ENCODE results near the gene DDX42. TPM values are rescaled to one million over a fixed set of nuclear protein-coding genes. Genes with fewer than 3 reads are reported as not detected.

The DDX42 gene
- total RNA-seq, 5 donors from 2014 or later (not counting 1 experiment from before 2014, with no cell fraction given), result 110 to 141 (median 123) TPM

DNA sequence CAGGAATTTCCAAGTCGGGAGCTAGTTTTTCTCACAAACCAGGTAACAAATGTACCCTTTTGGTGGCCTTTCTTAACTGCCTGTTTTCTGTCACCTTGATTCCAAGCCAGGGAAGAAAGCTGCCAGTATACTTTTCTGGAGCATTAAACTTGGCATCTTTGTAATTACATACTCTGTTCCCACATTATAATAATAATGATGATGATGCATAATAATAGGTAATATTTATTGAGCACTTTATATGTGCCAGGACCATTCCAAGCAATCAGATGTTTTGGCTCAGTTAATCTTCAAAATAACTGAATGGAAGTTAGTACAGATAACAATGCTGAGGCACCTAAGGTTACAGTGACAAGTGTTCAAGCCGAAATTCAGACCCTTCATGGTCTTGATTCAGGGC, 42.2 kb downstream of the DDX42 start:
- peaks cover 0 to 5% of the 10 kb centered on the region in 2 experiments for H3K4me1 ChIP-seq (ENCODE audit: control insufficient read depth in 1 of 2, extremely low read depth in 1 of 2, insufficient read depth in 2 of 2, low read length in 2 of 2)
- H3K27me3 Mint-ChIP-seq, result no peaks in the 10 kb centered on the region
- H3K4me3 ChIP-seq (ENCODE audit: control insufficient read depth in 1 of 2, extremely low read depth in 1 of 2, low read length in 1 of 2), result no peak overlapping the region
- no peak for ATAC-seq (replicated peaks in 1 of 4)
- H3K36me3 ChIP-seq (ENCODE audit: control insufficient read depth in 2 of 2, extremely low read depth in 1 of 2, insufficient read depth in 1 of 2, low read length in 1 of 2), result peaks cover 13 to 95% of the 10 kb centered on the region in 2 donors
- H3K4me3 Mint-ChIP-seq, result no peak overlapping the region
- H3K9me3 ChIP-seq, result no peaks in the 10 kb centered on the region
- DNase-seq, result no peak
- H3K9me3 Mint-ChIP-seq, result no peaks in the 10 kb centered on the region
- ChIA-PET CTCF (interaction anchor here in 1 of 2 donors (0.9 kb wide), 1 partner anchor 12 kb away, joined by 3 read pairs; no protein-coding TSS in a partner anchor), POLR2A (interaction anchor here in 1 of 2 donors (0.6 kb wide), 1 partner anchor 329 kb away, joined by 3 read pairs; no protein-coding TSS in a partner anchor)
- no peaks in the 10 kb centered on the region for H3K27me3 ChIP-seq (replicated peaks in 1 of 2; ENCODE audit: control insufficient read depth in 2 of 2, extremely low read depth in 1 of 2, insufficient read depth in 2 of 2, low read length in 1 of 2)
- peaks cover 4 to 16% (median 6%) of the 10 kb centered on the region in 3 donors for H3K4me1 Mint-ChIP-seq
- H3K36me3 Mint-ChIP-seq, result peaks cover 72% of the 10 kb centered on the region
- peak overlapping the region in 1 of 2 donors; percentile 11 for H3K27ac Mint-ChIP-seq
- peak overlapping the region; percentile 10 for H3K27ac ChIP-seq (ENCODE audit: low read length)
- WGBS (ENCODE audit: insufficient coverage), result 89% methylated on average over 1 of the region's 2 CpGs

DNA sequence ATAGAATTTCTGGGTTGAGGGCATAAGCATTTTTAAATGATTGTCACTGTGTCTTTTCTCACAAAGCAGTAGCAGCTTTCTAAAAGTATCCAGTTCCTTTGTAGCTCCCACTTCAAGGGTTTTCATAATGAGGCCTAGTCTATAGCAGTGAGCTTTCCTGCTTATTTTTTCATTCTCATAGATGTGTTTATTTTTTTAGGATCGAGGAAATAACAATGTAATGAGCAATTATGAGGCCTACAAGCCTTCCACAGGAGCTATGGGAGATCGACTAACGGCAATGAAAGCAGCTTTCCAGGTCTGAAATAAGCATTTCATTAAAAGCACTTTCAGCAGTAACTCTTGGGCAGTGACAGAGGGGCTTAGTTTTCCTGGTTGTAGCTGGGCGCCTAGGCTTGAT, 42.7 kb downstream of the DDX42 start:
- POLR2A ChIA-PET, result interaction anchor here in 1 of 2 donors (0.6 kb wide), 1 partner anchor 329 kb away, joined by 3 read pairs; no protein-coding TSS in a partner anchor
- Histone ChIP-seq H3K36me3 (ENCODE audit: control insufficient read depth in 2 of 2, extremely low read depth in 1 of 2, insufficient read depth in 1 of 2, low read length in 1 of 2) (peaks cover 13 to 95% of the 10 kb centered on the region in 2 donors), H3K27me3 (replicated peaks in 1 of 2; ENCODE audit: control insufficient read depth in 2 of 2, extremely low read depth in 1 of 2, insufficient read depth in 2 of 2, low read length in 1 of 2) (no peaks in the 10 kb centered on the region), H3K4me1 (ENCODE audit: control insufficient read depth in 1 of 2, extremely low read depth in 1 of 2, insufficient read depth in 2 of 2, low read length in 2 of 2) (peaks cover 0 to 7% of the 10 kb centered on the region in 2 experiments), H3K4me3 (ENCODE audit: control insufficient read depth in 1 of 2, extremely low read depth in 1 of 2, low read length in 1 of 2) (no peak overlapping the region), H3K9me3 (no peaks in the 10 kb centered on the region), H3K27ac (ENCODE audit: low read length) (peak overlapping the region; percentile 3)
- Mint-ChIP-seq H3K36me3 (peaks cover 70% of the 10 kb centered on the region), H3K9me3 (no peaks in the 10 kb centered on the region), H3K4me1 (peaks cover 5 to 18% (median 7%) of the 10 kb centered on the region in 3 donors), H3K27me3 (no peaks in the 10 kb centered on the region), H3K4me3 (no peak overlapping the region), H3K27ac (peak overlapping the region in 1 of 2 donors; percentile 34)
- DNase-seq (no peak), ATAC-seq (replicated peaks in 1 of 4) (no peak)
- CTCF ChIA-PET, result interaction anchor here in 1 of 2 donors (0.9 kb wide), 1 partner anchor 12 kb away, joined by 3 read pairs; no protein-coding TSS in a partner anchor
- 100% methylated on average over 1 of the region's 4 CpGs for WGBS (ENCODE audit: insufficient coverage)

DNA sequence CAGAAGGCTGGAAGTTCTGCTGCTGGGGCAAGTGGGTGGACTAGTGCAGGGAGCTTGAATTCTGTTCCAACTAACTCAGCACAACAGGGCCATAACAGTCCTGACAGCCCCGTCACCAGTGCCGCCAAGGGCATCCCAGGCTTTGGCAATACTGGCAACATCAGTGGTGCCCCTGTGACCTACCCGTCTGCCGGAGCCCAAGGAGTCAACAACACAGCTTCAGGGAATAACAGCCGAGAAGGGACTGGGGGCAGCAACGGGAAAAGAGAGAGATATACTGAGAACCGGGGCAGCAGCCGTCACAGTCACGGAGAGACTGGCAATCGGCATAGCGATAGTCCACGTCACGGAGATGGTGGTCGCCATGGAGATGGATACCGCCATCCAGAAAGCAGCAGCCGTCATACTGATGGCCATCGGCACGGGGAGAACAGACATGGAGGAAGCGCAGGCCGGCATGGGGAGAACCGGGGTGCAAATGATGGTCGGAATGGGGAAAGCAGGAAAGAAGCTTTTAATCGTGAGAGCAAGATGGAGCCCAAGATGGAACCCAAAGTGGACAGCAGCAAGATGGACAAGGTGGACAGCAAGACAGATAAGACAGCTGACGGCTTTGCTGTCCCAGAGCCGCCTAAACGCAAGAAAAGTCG, 43.9 kb downstream of the DDX42 start:
- H3K36me3 ChIP-seq (ENCODE audit: control insufficient read depth in 2 of 2, extremely low read depth in 1 of 2, insufficient read depth in 1 of 2, low read length in 1 of 2), result peaks cover 15 to 96% of the 10 kb centered on the region in 2 donors

GRCh38 chr17:63819131-63819530, 45.2 kb downstream of the DDX42 start:
- ATAC-seq (replicated peaks in 1 of 4) (no peak), DNase-seq (no peak)
- no peak overlapping the region for H3K27ac ChIP-seq (ENCODE audit: low read length)
- Mint-ChIP-seq H3K4me1 (peaks cover 18 to 38% (median 19%) of the 10 kb centered on the region in 3 donors), H3K36me3 (peaks cover 70% of the 10 kb centered on the region), H3K27ac (peak overlapping the region in 1 of 2 donors; percentile 84), H3K4me3 (no peak overlapping the region), H3K27me3 (no peaks in the 10 kb centered on the region), H3K9me3 (no peaks in the 10 kb centered on the region)
- POLR2A ChIA-PET, result interaction anchor here in 1 of 2 donors (0.6 kb wide), 1 partner anchor 24 kb away, joined by 6 read pairs; no protein-coding TSS in a partner anchor
- no peaks in the 10 kb centered on the region for H3K27me3 ChIP-seq (replicated peaks in 1 of 2; ENCODE audit: control insufficient read depth in 2 of 2, extremely low read depth in 1 of 2, insufficient read depth in 2 of 2, low read length in 1 of 2)
- H3K36me3 ChIP-seq (ENCODE audit: control insufficient read depth in 2 of 2, extremely low read depth in 1 of 2, insufficient read depth in 1 of 2, low read length in 1 of 2), result peaks cover 21 to 95% of the 10 kb centered on the region in 2 donors
- WGBS (ENCODE audit: insufficient coverage), result 100% methylated on average over 2 of the region's 6 CpGs
- H3K9me3 ChIP-seq, result no peaks in the 10 kb centered on the region
- CTCF ChIA-PET, result interaction anchor here in 1 of 2 donors (0.6 kb wide), 1 partner anchor 109 kb away, joined by 3 read pairs; no protein-coding TSS in a partner anchor
- peaks cover 0 to 7% of the 10 kb centered on the region in 2 experiments for H3K4me1 ChIP-seq (ENCODE audit: control insufficient read depth in 1 of 2, extremely low read depth in 1 of 2, insufficient read depth in 2 of 2, low read length in 2 of 2)
- no peak overlapping the region for H3K4me3 ChIP-seq (ENCODE audit: control insufficient read depth in 1 of 2, extremely low read depth in 1 of 2, low read length in 1 of 2)

More for the DNA sequence above, 43.9 kb downstream of the DDX42 start:
- Histone ChIP-seq H3K4me1 (ENCODE audit: control insufficient read depth in 1 of 2, extremely low read depth in 1 of 2, insufficient read depth in 2 of 2, low read length in 2 of 2) (peaks cover 0 to 7% of the 10 kb centered on the region in 2 experiments), H3K4me3 (ENCODE audit: control insufficient read depth in 1 of 2, extremely low read depth in 1 of 2, low read length in 1 of 2) (no peak overlapping the region), H3K27ac (ENCODE audit: low read length) (no peak overlapping the region), H3K9me3 (no peaks in the 10 kb centered on the region), H3K27me3 (replicated peaks in 1 of 2; ENCODE audit: control insufficient read depth in 2 of 2, extremely low read depth in 1 of 2, insufficient read depth in 2 of 2, low read length in 1 of 2) (no peaks in the 10 kb centered on the region)
- WGBS (ENCODE audit: insufficient coverage), result 97% methylated on average over 24 of the region's 27 CpGs
- ChIA-PET POLR2A (interaction anchor here (0.6 to 0.7 kb wide), 3 partner anchors 14 to 77 kb away, joined by 3 read pairs; no protein-coding TSS in a partner anchor), CTCF (interaction anchor here in 1 of 2 donors (0.6 kb wide), 1 partner anchor 49 kb away, joined by 6 read pairs; no protein-coding TSS in a partner anchor)
- Mint-ChIP-seq H3K36me3 (peaks cover 72% of the 10 kb centered on the region), H3K27ac (peak overlapping the region; percentile 1 to 58), H3K4me3 (no peak overlapping the region), H3K4me1 (peaks cover 9 to 29% (median 12%) of the 10 kb centered on the region in 3 donors), H3K9me3 (no peaks in the 10 kb centered on the region), H3K27me3 (no peaks in the 10 kb centered on the region)
- ATAC-seq (replicated peaks in 1 of 4), result no peak
- DNase-seq, result no peak

DNA sequence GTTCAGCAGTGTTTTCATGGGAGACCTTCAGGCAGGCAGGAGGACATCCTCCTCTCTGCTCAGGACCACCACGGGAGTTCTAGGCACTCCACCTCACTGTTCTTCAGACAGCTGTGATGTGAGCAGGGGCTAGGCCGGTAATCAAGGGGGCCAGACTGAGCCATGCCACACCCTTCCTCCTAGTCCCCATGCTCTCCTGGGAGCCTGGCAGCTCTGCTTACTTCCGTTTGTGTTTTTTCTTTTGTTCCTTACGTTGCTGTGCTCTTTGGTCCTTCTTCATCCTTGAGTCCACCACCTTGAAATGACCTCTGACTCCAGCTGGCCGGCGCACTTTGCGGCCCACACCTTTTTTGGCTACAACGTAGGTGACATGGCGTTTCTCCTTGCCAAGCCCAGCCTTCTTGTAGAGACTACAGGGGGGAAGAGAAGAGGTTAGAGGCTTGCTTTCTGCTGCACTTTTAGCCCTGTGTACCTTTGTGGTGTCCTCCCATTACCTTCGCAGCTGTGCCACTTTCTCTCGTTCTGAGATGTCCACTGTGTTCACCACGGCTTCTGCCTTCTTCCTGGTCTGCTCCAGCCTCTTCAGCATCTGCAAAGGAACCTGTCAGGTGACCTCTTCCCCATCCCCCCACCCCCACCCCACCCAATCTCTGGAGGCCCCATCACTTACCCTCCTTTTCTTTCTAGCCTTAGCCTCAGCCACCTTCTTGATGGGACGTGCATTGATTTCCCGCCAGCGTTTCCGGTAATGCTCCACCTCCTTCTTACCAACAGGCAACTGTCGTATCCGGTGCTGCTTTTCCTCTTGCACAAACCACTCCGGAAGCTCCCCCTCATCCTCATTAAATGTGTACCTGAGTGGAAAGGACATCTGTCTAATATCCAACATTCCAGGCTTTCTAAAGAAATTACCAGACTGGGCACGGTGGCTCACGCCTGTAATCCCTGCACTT, 45.9 kb downstream of the DDX42 start:
- H3K27ac Mint-ChIP-seq, result peak overlapping the region; percentile 81 to 85
- H3K27me3 ChIP-seq (replicated peaks in 1 of 2; ENCODE audit: control insufficient read depth in 2 of 2, extremely low read depth in 1 of 2, insufficient read depth in 2 of 2, low read length in 1 of 2), result no peaks in the 10 kb centered on the region
- H3K27me3 Mint-ChIP-seq, result no peaks in the 10 kb centered on the region
- H3K4me3 ChIP-seq (ENCODE audit: control insufficient read depth in 1 of 2, extremely low read depth in 1 of 2, low read length in 1 of 2), result no peak overlapping the region
- peaks cover 19 to 43% (median 24%) of the 10 kb centered on the region in 3 donors for H3K4me1 Mint-ChIP-seq
- ChIA-PET POLR2A (interaction anchor here in 1 of 2 donors (0.6 kb wide), 1 partner anchor 23 kb away, joined by 6 read pairs; no protein-coding TSS in a partner anchor), CTCF (no interaction called here)
- no peaks in the 10 kb centered on the region for H3K9me3 ChIP-seq
- peaks cover 73% of the 10 kb centered on the region for H3K36me3 Mint-ChIP-seq
- ATAC-seq (replicated peaks in 1 of 4) (peak in 3 of 4 experiments; percentile 32 to 55 (median 55)), DNase-seq (no peak)
- WGBS (ENCODE audit: insufficient coverage), result 78% methylated on average over 17 of the region's 21 CpGs
- peak overlapping the region in 2 of 3 donors; percentile 17 to 43 for H3K4me3 Mint-ChIP-seq
- H3K4me1 ChIP-seq (ENCODE audit: control insufficient read depth in 1 of 2, extremely low read depth in 1 of 2, insufficient read depth in 2 of 2, low read length in 2 of 2), result peaks cover 0 to 7% of the 10 kb centered on the region in 2 experiments
- peaks cover 25 to 95% of the 10 kb centered on the region in 2 donors for H3K36me3 ChIP-seq (ENCODE audit: control insufficient read depth in 2 of 2, extremely low read depth in 1 of 2, insufficient read depth in 1 of 2, low read length in 1 of 2)
- H3K9me3 Mint-ChIP-seq, result no peaks in the 10 kb centered on the region
- no peak overlapping the region for H3K27ac ChIP-seq (ENCODE audit: low read length)
